HG03159 (cell line): ENCODE data around the gene SPEF1.
A peak's percentile ranks its signal among the peaks of the same experiment; 100 is the strongest.
"Not testable (repeated sequence)": the region's sequence is repeated elsewhere in the genome, so short reads cannot be mapped to it uniquely, and the experiment has no call there.

Experiments used
- ATAC-seq: cut with Tn5 transposase; IDR thresholded peaks from one replicate; pipeline ENCODE4 v1.9.1; 2021; ENCODE audit warnings: mild to moderate bottlenecking, moderate library complexity; ENCODE audit not compliant: unreplicated experiment

The SPEF1 gene

DNA sequence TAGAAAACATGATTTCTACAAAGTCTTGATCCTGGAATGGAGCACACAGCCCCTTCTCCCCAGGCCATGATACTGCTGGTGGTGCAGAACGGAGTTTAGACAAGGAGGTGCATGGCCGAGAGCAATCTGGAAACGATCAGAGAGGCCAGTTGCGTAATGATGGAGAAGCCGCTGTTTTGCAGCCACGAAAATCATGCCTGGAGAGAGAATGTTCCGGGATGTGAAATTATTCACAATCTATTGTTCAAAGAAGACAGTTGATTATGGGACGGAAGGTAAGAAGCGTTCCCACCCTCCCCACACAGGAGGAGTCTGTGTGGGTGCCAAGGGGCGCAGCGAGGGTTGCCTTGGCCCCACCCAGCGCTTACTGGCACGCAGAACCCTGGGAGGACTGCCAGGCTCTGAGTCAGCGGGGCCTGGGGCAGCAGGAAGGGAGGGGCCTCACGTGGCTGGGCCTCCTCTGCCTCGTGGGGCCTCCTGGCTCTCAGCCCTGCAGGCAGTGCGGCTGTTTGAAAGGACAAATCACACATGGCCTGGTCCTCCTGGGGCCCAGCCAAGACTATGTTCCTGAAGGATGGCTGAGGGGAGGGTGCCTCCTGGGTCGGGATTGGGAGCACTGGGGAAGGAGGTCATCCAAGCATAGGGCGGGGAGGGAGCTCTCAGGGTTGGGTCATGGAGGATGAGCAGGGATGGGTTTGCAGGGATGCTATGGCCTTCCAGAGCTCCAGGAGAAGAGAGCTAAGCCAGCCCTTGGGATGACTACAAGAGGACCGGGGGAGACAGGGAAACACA is 30.4 kb upstream of the SPEF1 start:
- ATAC-seq, result no peak

DNA sequence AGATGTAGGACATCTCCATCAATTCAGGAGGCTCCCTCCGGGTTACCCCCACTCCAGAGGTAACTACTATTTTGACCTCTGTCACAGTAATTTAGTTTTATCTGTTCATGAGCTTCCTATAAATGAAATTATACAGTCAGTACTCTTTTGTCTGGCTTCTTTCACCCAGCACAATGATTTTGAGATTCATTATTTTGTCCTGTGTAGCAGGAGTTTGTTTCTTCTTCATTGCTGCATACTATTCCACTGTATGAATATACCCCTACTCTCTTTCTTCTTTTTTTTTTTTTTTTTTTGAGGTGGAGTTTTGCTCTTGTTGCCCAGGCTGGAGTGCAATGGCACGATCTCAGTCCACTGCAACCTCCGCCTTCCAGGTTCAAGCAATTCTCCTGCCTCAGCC is 27.3 kb upstream of the SPEF1 start:
- no peak for ATAC-seq

GRCh38 chr20:3804781-3805180 is 23.5 kb upstream of the SPEF1 start:
- no peak for ATAC-seq

- no peak for ATAC-seq
Observed at GRCh38 chr20:3804254-3804751, 23.1 kb upstream of the SPEF1 start.

GRCh38 chr20:3803854-3804253 is 22.6 kb upstream of the SPEF1 start:
- ATAC-seq, result no peak

DNA sequence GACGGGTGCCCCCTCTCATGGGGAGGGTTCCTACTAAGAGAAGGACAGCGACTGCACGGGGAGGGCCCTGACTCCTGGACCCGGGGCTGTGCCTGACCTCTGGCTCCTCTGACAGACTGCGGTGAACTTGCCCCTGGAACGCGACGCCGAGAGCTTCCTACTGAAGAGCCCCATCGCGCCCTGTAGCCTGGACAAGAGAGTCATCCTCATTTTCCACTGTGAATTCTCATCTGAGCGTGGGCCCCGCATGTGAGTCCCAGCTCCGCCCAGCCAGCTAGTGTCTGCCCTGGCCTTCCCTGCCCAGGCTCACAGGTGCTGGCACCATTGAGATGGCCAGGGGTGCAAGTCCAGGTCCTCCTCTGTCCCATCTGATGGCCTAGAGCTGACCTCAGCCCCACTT is 22.0 kb upstream of the SPEF1 start:
- no peak for ATAC-seq

GRCh38 chr20:3802524-3803239 is 21.4 kb upstream of the SPEF1 start:
- no peak for ATAC-seq

DNA sequence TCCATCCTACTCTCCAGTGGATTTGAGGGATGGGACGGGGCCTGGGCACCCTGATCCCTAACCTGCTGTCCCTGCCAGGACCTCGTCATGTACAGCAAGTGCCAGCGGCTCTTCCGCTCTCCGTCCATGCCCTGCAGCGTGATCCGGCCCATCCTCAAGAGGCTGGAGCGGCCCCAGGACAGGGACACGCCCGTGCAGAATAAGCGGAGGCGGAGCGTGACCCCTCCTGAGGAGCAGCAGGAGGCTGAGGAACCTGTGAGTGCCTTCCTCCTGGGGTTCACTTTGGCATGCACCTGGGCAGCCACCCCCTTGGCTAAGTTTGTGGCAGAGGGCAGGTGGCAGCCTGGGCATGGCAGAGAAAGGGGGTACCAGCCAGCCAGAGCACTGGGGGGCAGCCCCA is 20.6 kb upstream of the SPEF1 start:
- ATAC-seq, result no peak

- no peak for ATAC-seq
Observed at GRCh38 chr20:3801299-3801698, 20.1 kb upstream of the SPEF1 start.

DNA sequence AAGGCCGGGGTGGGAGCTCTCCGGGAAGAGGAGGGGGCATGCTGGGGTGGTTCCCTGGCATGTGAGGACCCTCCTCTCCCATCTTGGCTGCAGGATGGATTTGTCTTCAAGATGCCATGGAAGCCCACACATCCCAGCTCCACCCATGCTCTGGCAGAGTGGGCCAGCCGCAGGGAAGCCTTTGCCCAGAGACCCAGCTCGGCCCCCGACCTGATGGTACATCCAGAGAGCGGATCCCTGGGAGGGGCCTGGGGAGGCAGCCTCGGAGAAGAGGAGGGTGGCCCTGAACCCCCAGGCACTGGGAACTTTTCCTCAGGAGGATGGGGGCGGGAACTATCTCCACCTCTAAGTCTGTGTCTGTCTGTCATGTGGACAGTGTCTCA is 19.6 kb upstream of the SPEF1 start:
- no peak for ATAC-seq

DNA sequence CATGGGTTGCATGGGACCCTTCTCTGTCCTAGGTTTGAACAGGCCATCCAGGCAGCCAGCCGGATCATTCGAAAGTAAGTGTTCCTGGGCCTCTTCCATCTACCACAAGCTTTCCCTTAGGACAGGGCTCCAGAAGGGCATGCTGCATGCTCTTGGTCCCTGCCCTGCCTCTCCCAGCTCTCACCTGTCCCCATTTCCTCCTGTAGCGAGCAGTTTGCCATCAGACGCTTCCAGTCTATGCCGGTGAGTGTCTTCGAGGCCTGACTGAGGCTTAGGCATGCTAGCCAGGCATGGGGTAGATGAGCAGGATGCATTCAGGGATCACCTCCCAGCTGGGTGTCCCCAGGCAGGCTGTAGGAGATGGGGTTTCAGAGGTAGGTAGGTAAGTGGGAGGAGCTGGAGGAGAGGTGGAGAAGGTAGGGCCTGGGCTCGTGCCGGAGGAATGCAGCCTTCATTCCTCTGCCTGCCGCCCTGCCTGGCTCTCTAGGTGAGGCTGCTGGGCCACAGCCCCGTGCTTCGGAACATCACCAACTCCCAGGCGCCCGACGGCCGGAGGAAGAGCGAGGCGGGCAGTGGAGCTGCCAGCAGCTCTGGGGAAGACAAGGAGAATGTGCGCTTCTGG is 19.1 kb upstream of the SPEF1 start:
- ATAC-seq, result no peak

DNA sequence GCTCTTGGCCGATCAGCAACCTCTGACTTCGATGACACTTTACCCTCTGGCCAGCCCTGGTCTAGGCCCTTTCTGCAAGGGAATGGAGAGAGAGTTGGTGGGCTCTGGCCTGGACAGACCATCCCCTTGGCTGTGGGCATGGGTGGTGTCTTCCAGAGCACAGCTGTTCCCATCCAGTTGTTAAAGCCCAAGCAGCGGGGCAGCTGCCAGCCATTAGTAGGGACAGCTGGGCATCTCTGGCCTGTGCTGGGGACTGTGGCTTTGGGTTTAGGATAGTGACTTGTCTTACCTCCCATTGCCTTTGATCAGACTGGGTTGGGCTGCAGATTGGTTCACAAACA is 17.6 kb upstream of the SPEF1 start:
- no peak for ATAC-seq

- ATAC-seq, result no peak
Observed at GRCh38 chr20:3798373-3798768, 17.1 kb upstream of the SPEF1 start.

- no peak for ATAC-seq
Observed at GRCh38 chr20:3797592-3798372, 16.5 kb upstream of the SPEF1 start.

DNA sequence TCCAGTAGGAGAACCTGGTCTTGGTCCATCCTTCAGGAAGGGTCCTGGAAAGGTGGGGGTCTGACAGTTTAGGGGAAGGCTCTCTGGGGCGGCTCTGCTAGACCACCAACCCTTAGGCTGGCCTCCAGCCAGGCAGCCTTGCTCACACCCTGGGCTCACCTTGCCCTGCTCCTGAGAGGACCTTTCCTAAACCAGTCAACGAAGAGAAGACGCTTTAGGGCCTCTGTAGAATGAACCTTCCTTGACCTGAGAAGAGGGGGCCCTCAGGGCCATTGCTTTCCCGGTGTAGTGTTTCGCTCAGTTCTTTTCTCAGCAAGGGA is 15.9 kb upstream of the SPEF1 start:
- no peak for ATAC-seq

GRCh38 chr20:3796477-3797225 is 15.4 kb upstream of the SPEF1 start:
- peak; percentile 7 for ATAC-seq

- peak; percentile 66 for ATAC-seq
Observed at GRCh38 chr20:3795511-3796468, 14.5 kb upstream of the SPEF1 start, which contains the start of gene CDC25B. TSS of gene CDC25B (plus strand) at chr20:3796310. CDS start at chr20:3796532, 222 bp downstream.

DNA sequence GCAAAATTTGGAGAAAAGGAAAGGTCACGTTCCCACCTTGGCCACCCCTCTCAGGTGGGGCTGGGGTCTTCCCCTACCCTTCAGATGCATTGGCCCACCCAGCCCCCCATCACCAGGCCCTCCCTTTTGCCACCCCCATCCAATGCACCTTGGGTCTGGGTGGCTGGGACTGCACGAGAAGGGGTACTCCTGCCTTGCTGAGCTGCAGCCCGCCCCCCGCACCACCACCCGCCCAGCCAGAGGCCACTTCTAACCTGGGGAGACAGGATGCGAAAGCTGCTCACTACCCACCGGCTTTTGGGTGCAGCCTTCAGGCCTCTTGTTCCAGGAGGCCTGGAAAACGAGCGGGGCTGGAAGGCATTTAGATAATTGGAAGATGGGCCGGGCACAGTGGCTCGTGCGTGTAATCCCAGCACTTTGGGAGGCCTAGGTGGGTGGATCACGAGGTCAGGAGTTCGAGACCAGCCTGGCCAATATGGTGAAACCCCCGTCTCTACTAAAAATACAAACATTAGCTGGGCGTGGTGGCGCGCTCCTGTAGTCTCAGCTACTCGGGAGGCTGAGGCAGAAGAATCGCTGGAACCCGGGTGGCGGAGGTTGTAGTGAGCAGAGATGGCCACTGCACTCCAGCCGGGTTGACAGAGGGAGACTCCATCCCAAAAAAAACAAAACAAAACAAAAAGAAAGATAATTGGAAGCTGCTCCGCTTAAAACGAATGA is 13.6 kb upstream of the SPEF1 start:
- no peak for ATAC-seq

GRCh38 chr20:3794168-3794567 is 12.9 kb upstream of the SPEF1 start:
- ATAC-seq, result not testable (repeated sequence)
